GM23338 (cell line): ENCODE measurements around the gene PSMB2.

ENCODE experiments used
- CREB1 ChIP-seq: fragments of 250-450 bp; sonication (Bioruptor Pico); IDR thresholded peaks from 2 replicates; pipeline ENCODE4 v1.5.0; 2020; ENCODE audit warnings: low read depth, mild to moderate bottlenecking, moderate library complexity
- EZH2 ChIP-seq: fragments of 200-600 bp; sonication (generic); IDR thresholded peaks from one replicate; pipeline ENCODE4 v1.8.0; 2017; ENCODE audit warnings: antibody characterized with exemption, mild to moderate bottlenecking, low read depth; ENCODE audit not compliant: unreplicated experiment
- EZH2phosphoT487 ChIP-seq: fragments of 200-600 bp; sonication (generic); IDR thresholded peaks from one replicate; pipeline ENCODE4 v1.8.1; 2018; ENCODE audit warnings: antibody characterized with exemption; ENCODE audit not compliant: unreplicated experiment
- JUNB ChIP-seq: IDR thresholded peaks from one replicate; pipeline ENCODE4 v1.6.1; 2016; ENCODE audit warnings: antibody characterized with exemption; ENCODE audit not compliant: unreplicated experiment
- POLR2AphosphoS5 ChIP-seq: IDR thresholded peaks from 2 replicates; pipeline ENCODE4 v1.6.1; 2016; ENCODE audit warnings: antibody characterized with exemption, low read depth
- ZNF331 ChIP-seq: fragments of 250-450 bp; sonication (Bioruptor Pico); IDR thresholded peaks from 2 replicates; pipeline ENCODE4 v1.5.0; 2020; ENCODE audit warnings: low read depth, mild to moderate bottlenecking, moderate library complexity
- TF ChIP-seq, protein P1 (sequence below), 2 experiments: fragments of 200-600 bp in 1 of 2; sonication (generic) in 1 of 2; conservative IDR thresholded peaks; 2 replicates each; pipeline versions ENCODE4 v1.5.1 to v1.6.1; 2016 to 2017; ENCODE audit warnings: antibody characterized with exemption in 2 of 2, low read depth in 2 of 2, mild to moderate bottlenecking in 2 of 2, moderate library complexity in 1 of 2
- TF ChIP-seq, protein P2 (sequence below): IDR thresholded peaks from one replicate; pipeline ENCODE4 v1.6.1; 2018; ENCODE audit warnings: antibody characterized with exemption; ENCODE audit not compliant: unreplicated experiment

DNA sequence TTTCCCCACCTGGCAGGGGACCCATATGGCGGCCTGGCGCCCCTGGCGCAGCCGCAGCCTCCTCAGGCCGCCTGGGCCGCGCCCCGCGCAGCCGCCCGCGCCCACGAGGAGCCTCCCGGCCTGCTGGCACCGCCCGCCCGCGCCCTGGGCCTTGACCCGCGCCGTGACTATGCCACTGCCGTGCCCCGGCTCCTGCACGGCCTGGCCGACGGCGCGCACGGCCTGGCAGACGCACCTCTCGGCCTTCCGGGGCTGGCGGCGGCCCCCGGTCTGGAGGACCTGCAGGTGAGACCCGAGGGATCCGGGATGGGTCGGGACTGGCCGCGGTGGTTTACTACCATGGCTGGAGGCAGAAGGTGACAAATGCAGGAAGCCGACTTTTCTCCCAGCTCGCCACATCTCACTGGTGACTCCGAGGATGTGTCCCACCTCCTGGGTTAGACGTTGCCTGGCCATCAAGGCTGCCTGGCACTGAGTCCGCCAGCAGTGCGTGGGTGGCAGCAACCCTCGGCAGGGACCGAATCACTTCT, 67.1 kb downstream of the PSMB2 start:
- TF ChIP-seq, protein P1, sequence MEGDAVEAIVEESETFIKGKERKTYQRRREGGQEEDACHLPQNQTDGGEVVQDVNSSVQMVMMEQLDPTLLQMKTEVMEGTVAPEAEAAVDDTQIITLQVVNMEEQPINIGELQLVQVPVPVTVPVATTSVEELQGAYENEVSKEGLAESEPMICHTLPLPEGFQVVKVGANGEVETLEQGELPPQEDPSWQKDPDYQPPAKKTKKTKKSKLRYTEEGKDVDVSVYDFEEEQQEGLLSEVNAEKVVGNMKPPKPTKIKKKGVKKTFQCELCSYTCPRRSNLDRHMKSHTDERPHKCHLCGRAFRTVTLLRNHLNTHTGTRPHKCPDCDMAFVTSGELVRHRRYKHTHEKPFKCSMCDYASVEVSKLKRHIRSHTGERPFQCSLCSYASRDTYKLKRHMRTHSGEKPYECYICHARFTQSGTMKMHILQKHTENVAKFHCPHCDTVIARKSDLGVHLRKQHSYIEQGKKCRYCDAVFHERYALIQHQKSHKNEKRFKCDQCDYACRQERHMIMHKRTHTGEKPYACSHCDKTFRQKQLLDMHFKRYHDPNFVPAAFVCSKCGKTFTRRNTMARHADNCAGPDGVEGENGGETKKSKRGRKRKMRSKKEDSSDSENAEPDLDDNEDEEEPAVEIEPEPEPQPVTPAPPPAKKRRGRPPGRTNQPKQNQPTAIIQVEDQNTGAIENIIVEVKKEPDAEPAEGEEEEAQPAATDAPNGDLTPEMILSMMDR (conservative IDR thresholded peaks at IDR 0.05; ENCODE audit: low read depth in 2 of 2), result no peak
- TF ChIP-seq POLR2AphosphoS5 (no peak), EZH2 (no peak), JUNB (no peak), CREB1 (no peak), EZH2phosphoT487 (peak; percentile 34), ZNF331 (CRISPR knock-in tag) (no peak)
- TF ChIP-seq, protein P2, sequence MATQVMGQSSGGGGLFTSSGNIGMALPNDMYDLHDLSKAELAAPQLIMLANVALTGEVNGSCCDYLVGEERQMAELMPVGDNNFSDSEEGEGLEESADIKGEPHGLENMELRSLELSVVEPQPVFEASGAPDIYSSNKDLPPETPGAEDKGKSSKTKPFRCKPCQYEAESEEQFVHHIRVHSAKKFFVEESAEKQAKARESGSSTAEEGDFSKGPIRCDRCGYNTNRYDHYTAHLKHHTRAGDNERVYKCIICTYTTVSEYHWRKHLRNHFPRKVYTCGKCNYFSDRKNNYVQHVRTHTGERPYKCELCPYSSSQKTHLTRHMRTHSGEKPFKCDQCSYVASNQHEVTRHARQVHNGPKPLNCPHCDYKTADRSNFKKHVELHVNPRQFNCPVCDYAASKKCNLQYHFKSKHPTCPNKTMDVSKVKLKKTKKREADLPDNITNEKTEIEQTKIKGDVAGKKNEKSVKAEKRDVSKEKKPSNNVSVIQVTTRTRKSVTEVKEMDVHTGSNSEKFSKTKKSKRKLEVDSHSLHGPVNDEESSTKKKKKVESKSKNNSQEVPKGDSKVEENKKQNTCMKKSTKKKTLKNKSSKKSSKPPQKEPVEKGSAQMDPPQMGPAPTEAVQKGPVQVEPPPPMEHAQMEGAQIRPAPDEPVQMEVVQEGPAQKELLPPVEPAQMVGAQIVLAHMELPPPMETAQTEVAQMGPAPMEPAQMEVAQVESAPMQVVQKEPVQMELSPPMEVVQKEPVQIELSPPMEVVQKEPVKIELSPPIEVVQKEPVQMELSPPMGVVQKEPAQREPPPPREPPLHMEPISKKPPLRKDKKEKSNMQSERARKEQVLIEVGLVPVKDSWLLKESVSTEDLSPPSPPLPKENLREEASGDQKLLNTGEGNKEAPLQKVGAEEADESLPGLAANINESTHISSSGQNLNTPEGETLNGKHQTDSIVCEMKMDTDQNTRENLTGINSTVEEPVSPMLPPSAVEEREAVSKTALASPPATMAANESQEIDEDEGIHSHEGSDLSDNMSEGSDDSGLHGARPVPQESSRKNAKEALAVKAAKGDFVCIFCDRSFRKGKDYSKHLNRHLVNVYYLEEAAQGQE, result no peak
